Measurements from ENCODE around the gene CARD10. TPM values are rescaled to one million over a fixed set of nuclear protein-coding genes. Genes with fewer than 3 reads are reported as not detected.

The CARD10 gene
- total and polyA plus RNA-seq, 2 of the 13 experiments (the other 11 are each of a cell fraction or from before 2014, with no cell fraction given): 35.2 to 55.8 TPM

- TF ChIP-seq HNF1B (CRISPR knock-in tag; IDR thresholded peaks at IDR 0.05) (peak; percentile 63), GATAD2A (CRISPR knock-in tag; IDR thresholded peaks at IDR 0.05) (peak; percentile 75; the same call in 1 of the 2 replicates), ZNF557 (CRISPR knock-in tag; IDR thresholded peaks at IDR 0.05) (no peak), ZZZ3 (CRISPR knock-in tag; IDR thresholded peaks at IDR 0.05; ENCODE audit: borderline replicate concordance) (no peak), ZNF503 (CRISPR knock-in tag; IDR thresholded peaks at IDR 0.05) (no peak), ZNF775 (CRISPR knock-in tag; IDR thresholded peaks at IDR 0.05; ENCODE audit: borderline replicate concordance) (no peak), FOXK1 (CRISPR knock-in tag; IDR thresholded peaks at IDR 0.05; ENCODE audit: borderline replicate concordance, low read depth) (no peak), KLF16 (CRISPR knock-in tag; IDR thresholded peaks at IDR 0.05) (no peak; a peak in 1 of 4 replicates), RELA (CRISPR knock-in tag; IDR thresholded peaks at IDR 0.05) (no peak), ZSCAN9 (CRISPR knock-in tag; IDR thresholded peaks at IDR 0.05; ENCODE audit: borderline replicate concordance) (0 out of 2 replicates have a peak, but pooled peaks have one; percentile 72), MAFK (conservative IDR thresholded peaks at IDR 0.05 in 1 of 2, IDR thresholded peaks at IDR 0.05 in 1 of 2; ENCODE audit: low read length in 2 of 2) (no peak), HOXD1 (CRISPR knock-in tag; IDR thresholded peaks at IDR 0.05) (no peak), SRF (IDR thresholded peaks at IDR 0.05; ENCODE audit: low read depth, low read length) (no peak), ARID3A (IDR thresholded peaks at IDR 0.05; ENCODE audit: low read depth, low read length) (no peak), TBP (CRISPR knock-in tag; IDR thresholded peaks at IDR 0.05) (no peak), CHD4 (IDR thresholded peaks at IDR 0.05; ENCODE audit: borderline replicate concordance, low read length) (no peak), ZNF232 (CRISPR knock-in tag; IDR thresholded peaks at IDR 0.05; ENCODE audit: borderline replicate concordance) (no peak)
- TF ChIP-seq, protein P1, sequence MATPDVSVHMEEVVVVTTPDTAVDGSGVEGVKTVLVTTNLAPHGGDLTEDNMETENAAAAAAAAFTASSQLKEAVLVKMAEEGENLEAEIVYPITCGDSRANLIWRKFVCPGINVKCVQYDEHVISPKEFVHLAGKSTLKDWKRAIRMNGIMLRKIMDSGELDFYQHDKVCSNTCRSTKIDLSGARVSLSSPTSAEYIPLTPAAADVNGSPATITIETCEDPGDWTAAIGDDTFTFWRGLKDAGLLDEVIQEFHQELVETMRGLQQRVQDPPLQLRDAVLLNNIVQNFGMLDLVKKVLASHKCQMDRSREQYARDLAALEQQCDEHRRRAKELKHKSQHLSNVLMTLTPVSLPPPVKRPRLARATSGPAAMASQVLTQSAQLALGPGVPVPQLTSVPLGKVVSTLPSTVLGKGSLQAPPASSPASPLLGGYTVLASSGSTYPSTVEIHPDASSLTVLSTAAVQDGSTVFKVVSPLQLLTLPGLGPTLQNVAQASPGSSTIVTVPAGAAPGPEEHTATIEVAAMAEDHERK (CRISPR knock-in tag; IDR thresholded peaks at IDR 0.05; ENCODE audit: low read depth): no peak
- TF ChIP-seq, protein P2, sequence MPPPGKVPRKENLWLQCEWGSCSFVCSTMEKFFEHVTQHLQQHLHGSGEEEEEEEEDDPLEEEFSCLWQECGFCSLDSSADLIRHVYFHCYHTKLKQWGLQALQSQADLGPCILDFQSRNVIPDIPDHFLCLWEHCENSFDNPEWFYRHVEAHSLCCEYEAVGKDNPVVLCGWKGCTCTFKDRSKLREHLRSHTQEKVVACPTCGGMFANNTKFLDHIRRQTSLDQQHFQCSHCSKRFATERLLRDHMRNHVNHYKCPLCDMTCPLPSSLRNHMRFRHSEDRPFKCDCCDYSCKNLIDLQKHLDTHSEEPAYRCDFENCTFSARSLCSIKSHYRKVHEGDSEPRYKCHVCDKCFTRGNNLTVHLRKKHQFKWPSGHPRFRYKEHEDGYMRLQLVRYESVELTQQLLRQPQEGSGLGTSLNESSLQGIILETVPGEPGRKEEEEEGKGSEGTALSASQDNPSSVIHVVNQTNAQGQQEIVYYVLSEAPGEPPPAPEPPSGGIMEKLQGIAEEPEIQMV (CRISPR knock-in tag; IDR thresholded peaks at IDR 0.05; ENCODE audit: low read depth): no peak
- TF ChIP-seq, protein P3, sequence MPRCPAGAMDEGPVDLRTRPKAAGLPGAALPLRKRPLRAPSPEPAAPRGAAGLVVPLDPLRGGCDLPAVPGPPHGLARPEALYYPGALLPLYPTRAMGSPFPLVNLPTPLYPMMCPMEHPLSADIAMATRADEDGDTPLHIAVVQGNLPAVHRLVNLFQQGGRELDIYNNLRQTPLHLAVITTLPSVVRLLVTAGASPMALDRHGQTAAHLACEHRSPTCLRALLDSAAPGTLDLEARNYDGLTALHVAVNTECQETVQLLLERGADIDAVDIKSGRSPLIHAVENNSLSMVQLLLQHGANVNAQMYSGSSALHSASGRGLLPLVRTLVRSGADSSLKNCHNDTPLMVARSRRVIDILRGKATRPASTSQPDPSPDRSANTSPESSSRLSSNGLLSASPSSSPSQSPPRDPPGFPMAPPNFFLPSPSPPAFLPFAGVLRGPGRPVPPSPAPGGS (CRISPR knock-in tag; IDR thresholded peaks at IDR 0.05): no peak
These were observed 19.6 kb upstream of the CARD10 start (continued) for GRCh38 chr22:37538590-37539357.

Measured in HepG2 (cell line).